ENCODE measurements around the gene SCD5.

The SCD5 gene

DNA sequence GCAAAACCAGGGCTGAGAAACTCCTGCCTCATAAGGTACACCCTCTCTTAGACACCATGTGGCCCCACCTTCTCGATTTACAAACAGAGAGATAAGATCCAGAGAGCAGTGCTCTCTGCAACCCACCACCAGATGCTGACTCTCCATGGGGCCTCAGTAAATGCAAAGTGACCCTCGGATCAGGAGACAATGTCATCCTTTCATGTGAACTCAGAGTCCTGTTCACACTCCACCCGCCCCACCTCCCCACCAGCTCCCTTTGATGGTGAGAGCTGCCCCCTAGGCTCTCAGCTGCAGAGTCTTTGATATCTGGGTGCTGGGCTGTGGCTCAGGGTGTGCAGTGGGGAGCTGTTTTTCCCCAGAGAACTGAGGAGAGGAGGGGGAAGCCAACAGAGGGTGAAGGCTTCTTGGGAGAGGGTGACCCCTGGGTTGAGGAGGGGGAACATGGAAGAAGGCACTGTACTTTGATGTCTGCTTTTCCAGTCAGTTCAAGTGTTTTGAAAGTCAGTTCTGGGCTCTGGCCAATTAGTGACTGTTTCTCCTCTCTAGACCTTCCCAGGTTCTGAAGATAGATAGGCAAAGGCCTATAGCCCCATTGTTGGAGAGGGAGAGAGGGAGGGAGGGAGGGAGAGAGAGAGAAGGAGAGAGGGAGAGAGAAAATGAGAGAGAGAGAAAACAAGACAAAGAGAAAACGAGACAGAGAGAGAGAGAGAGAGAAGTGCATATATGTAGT, 88.2 kb downstream of the SCD5 start:
- H3K4me1 ChIP-seq (ENCODE audit: control insufficient read depth, insufficient read depth, low read length, poor library complexity, severe bottlenecking), result no peaks in the 10 kb centered on the region
- no peaks in the 10 kb centered on the region for H3K9me3 ChIP-seq (ENCODE audit: control insufficient read depth, low read length)
- no peaks in the 10 kb centered on the region for H3K27me3 ChIP-seq (replicated peaks; ENCODE audit: control insufficient read depth, insufficient read depth, low read length, poor library complexity, severe bottlenecking)
- no peak overlapping the region for H3K27ac ChIP-seq (ENCODE audit: insufficient read depth, low read length, poor library complexity, severe bottlenecking)
- no peaks in the 10 kb centered on the region for H3K36me3 ChIP-seq (ENCODE audit: control insufficient read depth, insufficient read depth, low read length)
- no peak for DNase-seq
- H3K4me3 ChIP-seq (ENCODE audit: insufficient read depth, low read depth, low read length, poor library complexity, severe bottlenecking), result no peak overlapping the region

DNA sequence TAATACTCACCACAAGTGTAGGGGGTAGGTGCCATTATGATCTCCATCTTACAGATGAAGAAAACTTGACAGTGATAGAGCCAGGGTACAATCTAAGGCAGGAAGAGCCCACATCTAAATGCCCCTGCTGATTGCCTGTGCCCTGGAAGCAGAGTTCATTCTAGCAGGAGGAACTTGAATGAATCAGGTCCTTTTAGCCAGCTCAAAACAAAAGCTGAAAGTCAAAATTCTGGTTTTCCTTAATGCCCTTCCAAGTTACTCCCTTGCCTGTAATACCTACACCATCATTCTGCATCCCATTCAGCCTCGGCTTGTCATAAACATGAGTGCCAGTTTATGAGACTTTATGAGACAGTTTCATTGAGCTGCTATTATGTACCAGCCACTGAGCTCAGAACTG, 89.6 kb downstream of the SCD5 start:
- no peak for DNase-seq
- no peak overlapping the region for H3K27ac ChIP-seq (ENCODE audit: insufficient read depth, low read length, poor library complexity, severe bottlenecking)
- H3K36me3 ChIP-seq (ENCODE audit: control insufficient read depth, insufficient read depth, low read length), result no peaks in the 10 kb centered on the region
- no peaks in the 10 kb centered on the region for H3K9me3 ChIP-seq (ENCODE audit: control insufficient read depth, low read length)
- H3K4me1 ChIP-seq (ENCODE audit: control insufficient read depth, insufficient read depth, low read length, poor library complexity, severe bottlenecking), result no peaks in the 10 kb centered on the region
- no peaks in the 10 kb centered on the region for H3K27me3 ChIP-seq (replicated peaks; ENCODE audit: control insufficient read depth, insufficient read depth, low read length, poor library complexity, severe bottlenecking)
- no peak overlapping the region for H3K4me3 ChIP-seq (ENCODE audit: insufficient read depth, low read depth, low read length, poor library complexity, severe bottlenecking)

GRCh38 chr4:82706349-82707000, 92.1 kb downstream of the SCD5 start:
- no peaks in the 10 kb centered on the region for H3K36me3 ChIP-seq (ENCODE audit: control insufficient read depth, insufficient read depth, low read length)
- no peaks in the 10 kb centered on the region for H3K27me3 ChIP-seq (replicated peaks; ENCODE audit: control insufficient read depth, insufficient read depth, low read length, poor library complexity, severe bottlenecking)
- H3K4me1 ChIP-seq (ENCODE audit: control insufficient read depth, insufficient read depth, low read length, poor library complexity, severe bottlenecking), result no peaks in the 10 kb centered on the region
- DNase-seq, result no peak
- no peaks in the 10 kb centered on the region for H3K9me3 ChIP-seq (ENCODE audit: control insufficient read depth, low read length)
- no peak overlapping the region for H3K4me3 ChIP-seq (ENCODE audit: insufficient read depth, low read depth, low read length, poor library complexity, severe bottlenecking)
- no peak overlapping the region for H3K27ac ChIP-seq (ENCODE audit: insufficient read depth, low read length, poor library complexity, severe bottlenecking)

DNA sequence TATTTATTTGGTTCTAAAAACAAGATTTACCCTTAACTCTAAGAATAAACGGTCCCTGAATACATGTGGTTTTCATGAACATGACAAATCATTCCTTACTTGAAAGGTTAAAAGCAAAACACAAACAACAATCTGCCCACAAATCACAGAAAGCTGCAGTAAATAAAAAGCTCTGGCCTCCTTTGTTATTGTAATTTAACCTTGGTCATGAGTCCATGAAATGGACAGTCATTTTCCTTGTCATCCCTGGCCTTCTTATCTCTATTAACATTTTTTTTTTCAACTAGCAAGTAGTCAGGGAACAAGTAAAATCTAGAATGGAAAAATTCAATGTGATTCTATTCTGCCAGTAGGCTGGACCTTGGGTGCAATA, 92.7 kb downstream of the SCD5 start:
- Histone ChIP-seq H3K9me3 (ENCODE audit: control insufficient read depth, low read length) (no peaks in the 10 kb centered on the region), H3K27ac (ENCODE audit: insufficient read depth, low read length, poor library complexity, severe bottlenecking) (no peak overlapping the region), H3K36me3 (ENCODE audit: control insufficient read depth, insufficient read depth, low read length) (no peaks in the 10 kb centered on the region), H3K27me3 (replicated peaks; ENCODE audit: control insufficient read depth, insufficient read depth, low read length, poor library complexity, severe bottlenecking) (no peaks in the 10 kb centered on the region), H3K4me3 (ENCODE audit: insufficient read depth, low read depth, low read length, poor library complexity, severe bottlenecking) (no peak overlapping the region), H3K4me1 (ENCODE audit: control insufficient read depth, insufficient read depth, low read length, poor library complexity, severe bottlenecking) (no peaks in the 10 kb centered on the region)
- no peak for DNase-seq

DNA sequence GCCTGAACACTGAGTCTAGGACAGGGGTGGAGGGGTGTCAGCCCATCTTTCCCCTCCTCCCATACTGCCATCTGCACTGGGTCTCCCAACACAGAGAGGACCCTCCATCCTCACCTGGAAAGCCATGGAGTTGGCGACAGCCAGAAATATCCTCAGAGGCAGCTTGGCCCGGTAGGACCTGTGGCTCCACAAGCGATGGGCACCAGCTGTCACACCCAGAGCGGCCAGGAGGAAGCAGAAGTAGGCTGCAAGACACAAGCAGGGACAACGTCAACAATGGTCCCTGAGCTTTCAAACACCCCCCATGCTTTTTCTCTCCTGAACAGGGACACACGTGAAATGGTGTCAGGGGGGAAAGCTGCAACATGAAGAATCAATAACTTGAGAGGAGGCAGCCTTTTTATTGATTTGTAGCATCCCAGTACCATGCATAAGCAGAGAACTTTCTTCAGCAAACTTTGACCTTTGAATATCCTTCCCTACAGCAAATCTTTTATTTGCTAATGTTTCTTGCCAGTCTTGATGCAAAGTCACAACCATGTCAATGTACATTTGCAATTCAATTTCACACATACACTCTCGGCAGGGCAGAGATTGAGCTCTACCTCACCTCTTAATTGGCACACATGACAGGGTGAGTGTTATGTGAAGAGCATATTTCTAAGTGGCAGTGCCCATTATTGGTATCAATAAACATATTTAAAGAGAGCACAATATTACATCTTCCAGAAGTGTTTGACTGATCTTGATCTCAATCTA, 93.2 kb downstream of the SCD5 start:
- Histone ChIP-seq H3K4me3 (ENCODE audit: insufficient read depth, low read depth, low read length, poor library complexity, severe bottlenecking) (no peak overlapping the region), H3K4me1 (ENCODE audit: control insufficient read depth, insufficient read depth, low read length, poor library complexity, severe bottlenecking) (no peaks in the 10 kb centered on the region), H3K36me3 (ENCODE audit: control insufficient read depth, insufficient read depth, low read length) (no peaks in the 10 kb centered on the region), H3K9me3 (ENCODE audit: control insufficient read depth, low read length) (no peaks in the 10 kb centered on the region), H3K27ac (ENCODE audit: insufficient read depth, low read length, poor library complexity, severe bottlenecking) (no peak overlapping the region), H3K27me3 (replicated peaks; ENCODE audit: control insufficient read depth, insufficient read depth, low read length, poor library complexity, severe bottlenecking) (no peaks in the 10 kb centered on the region)
- DNase-seq, result no peak

DNA sequence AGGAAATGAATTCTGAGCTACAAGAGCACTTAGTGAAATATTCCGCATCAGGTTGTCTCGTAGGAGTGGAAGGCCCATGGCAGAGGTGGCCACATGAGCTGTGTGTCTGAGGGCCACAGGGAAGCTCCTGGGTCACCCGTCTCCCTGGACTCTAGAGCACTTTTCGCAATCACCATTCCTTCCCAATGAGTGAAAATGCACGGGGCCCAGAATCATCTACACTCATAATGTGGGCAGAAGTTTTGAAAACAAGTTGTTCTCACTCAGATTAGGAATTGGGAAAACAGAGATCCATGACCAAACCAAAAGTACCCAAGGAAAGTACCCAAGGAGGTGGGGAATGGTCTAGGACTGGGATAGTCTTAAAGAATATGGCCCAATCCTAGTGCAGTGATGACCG, 94.4 kb downstream of the SCD5 start:
- Histone ChIP-seq H3K27ac (ENCODE audit: insufficient read depth, low read length, poor library complexity, severe bottlenecking) (no peak overlapping the region), H3K9me3 (ENCODE audit: control insufficient read depth, low read length) (no peaks in the 10 kb centered on the region), H3K4me1 (ENCODE audit: control insufficient read depth, insufficient read depth, low read length, poor library complexity, severe bottlenecking) (no peaks in the 10 kb centered on the region), H3K4me3 (ENCODE audit: insufficient read depth, low read depth, low read length, poor library complexity, severe bottlenecking) (no peak overlapping the region), H3K27me3 (replicated peaks; ENCODE audit: control insufficient read depth, insufficient read depth, low read length, poor library complexity, severe bottlenecking) (no peaks in the 10 kb centered on the region), H3K36me3 (ENCODE audit: control insufficient read depth, insufficient read depth, low read length) (no peaks in the 10 kb centered on the region)
- no peak for DNase-seq

- Histone ChIP-seq H3K9me3 (ENCODE audit: control insufficient read depth, low read length) (no peaks in the 10 kb centered on the region), H3K27ac (ENCODE audit: insufficient read depth, low read length, poor library complexity, severe bottlenecking) (no peak overlapping the region), H3K4me3 (ENCODE audit: insufficient read depth, low read depth, low read length, poor library complexity, severe bottlenecking) (no peak overlapping the region), H3K4me1 (ENCODE audit: control insufficient read depth, insufficient read depth, low read length, poor library complexity, severe bottlenecking) (no peaks in the 10 kb centered on the region), H3K36me3 (ENCODE audit: control insufficient read depth, insufficient read depth, low read length) (no peaks in the 10 kb centered on the region), H3K27me3 (replicated peaks; ENCODE audit: control insufficient read depth, insufficient read depth, low read length, poor library complexity, severe bottlenecking) (no peaks in the 10 kb centered on the region)
- no peak for DNase-seq
Observed at GRCh38 chr4:82698412-82698811, 100.2 kb downstream of the SCD5 start.

DNA sequence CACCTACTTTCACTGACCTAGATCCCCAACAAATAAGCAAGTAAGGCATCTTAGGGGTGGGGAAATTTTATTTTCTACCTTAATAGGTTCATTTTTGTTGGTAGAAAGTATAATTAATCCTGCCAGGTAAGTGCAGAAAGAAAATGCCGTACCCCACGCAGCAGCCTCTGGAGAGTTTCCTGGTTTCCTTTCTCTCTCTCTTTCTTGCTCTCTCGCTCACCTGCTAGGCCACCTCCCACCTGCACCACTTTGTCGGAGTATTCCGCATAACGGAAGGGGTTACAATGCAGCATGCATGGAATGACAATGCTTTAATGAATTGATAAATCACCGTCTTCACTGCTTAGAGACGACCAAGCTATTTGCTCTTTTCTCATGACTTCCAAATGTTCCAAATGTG, 101.0 kb downstream of the SCD5 start:
- Histone ChIP-seq H3K4me3 (ENCODE audit: insufficient read depth, low read depth, low read length, poor library complexity, severe bottlenecking) (no peak overlapping the region), H3K4me1 (ENCODE audit: control insufficient read depth, insufficient read depth, low read length, poor library complexity, severe bottlenecking) (no peaks in the 10 kb centered on the region), H3K27me3 (replicated peaks; ENCODE audit: control insufficient read depth, insufficient read depth, low read length, poor library complexity, severe bottlenecking) (no peaks in the 10 kb centered on the region), H3K27ac (ENCODE audit: insufficient read depth, low read length, poor library complexity, severe bottlenecking) (no peak overlapping the region), H3K9me3 (ENCODE audit: control insufficient read depth, low read length) (no peaks in the 10 kb centered on the region), H3K36me3 (ENCODE audit: control insufficient read depth, insufficient read depth, low read length) (no peaks in the 10 kb centered on the region)
- DNase-seq, result no peak

DNA sequence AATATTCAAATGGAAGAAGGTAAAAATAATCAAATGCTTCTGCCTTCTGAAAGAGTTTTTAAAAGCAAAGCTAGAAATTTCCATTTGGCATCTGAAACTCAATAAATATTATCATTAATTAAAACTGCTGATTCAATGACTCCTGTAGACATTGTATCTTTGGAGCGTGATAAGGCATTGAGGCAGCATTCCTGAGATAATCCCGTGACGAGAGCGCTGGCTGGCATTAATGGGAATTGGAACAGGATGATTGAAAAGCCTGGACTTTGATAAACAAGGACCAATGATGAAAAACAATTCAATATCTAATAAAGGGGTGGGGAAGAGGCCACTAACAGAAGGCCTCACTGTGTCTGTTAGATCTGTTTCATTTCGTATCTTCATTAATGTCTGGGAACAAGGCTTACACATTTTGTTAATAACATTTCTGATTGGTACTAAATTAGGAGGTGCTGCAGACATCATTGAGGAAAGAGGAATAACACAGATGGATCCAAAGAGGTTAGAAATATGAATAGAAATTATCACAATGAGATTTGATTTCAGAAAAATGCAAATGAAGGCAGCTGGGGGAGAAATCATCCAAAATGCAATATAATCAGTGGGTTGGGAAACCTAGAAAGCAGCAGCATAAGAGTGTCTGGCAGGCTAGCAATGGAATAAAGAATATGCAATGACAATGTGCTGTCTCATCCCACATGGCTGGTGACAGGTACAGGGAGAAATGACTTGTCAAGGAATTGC, 102.3 kb downstream of the SCD5 start:
- Histone ChIP-seq H3K4me1 (ENCODE audit: control insufficient read depth, insufficient read depth, low read length, poor library complexity, severe bottlenecking) (no peaks in the 10 kb centered on the region), H3K27me3 (replicated peaks; ENCODE audit: control insufficient read depth, insufficient read depth, low read length, poor library complexity, severe bottlenecking) (no peaks in the 10 kb centered on the region), H3K36me3 (ENCODE audit: control insufficient read depth, insufficient read depth, low read length) (no peaks in the 10 kb centered on the region), H3K4me3 (ENCODE audit: insufficient read depth, low read depth, low read length, poor library complexity, severe bottlenecking) (no peak overlapping the region), H3K9me3 (ENCODE audit: control insufficient read depth, low read length) (no peaks in the 10 kb centered on the region), H3K27ac (ENCODE audit: insufficient read depth, low read length, poor library complexity, severe bottlenecking) (no peak overlapping the region)
- DNase-seq, result no peak

All from effector memory CD4-positive, alpha-beta T cell (primary cell).